ENCODE measurements around the gene SLC12A3.
"Not testable (repeated sequence)": the region's sequence is repeated elsewhere in the genome, so short reads cannot be mapped to it uniquely, and the experiment has no call there.

SLC12A3 gene

DNA sequence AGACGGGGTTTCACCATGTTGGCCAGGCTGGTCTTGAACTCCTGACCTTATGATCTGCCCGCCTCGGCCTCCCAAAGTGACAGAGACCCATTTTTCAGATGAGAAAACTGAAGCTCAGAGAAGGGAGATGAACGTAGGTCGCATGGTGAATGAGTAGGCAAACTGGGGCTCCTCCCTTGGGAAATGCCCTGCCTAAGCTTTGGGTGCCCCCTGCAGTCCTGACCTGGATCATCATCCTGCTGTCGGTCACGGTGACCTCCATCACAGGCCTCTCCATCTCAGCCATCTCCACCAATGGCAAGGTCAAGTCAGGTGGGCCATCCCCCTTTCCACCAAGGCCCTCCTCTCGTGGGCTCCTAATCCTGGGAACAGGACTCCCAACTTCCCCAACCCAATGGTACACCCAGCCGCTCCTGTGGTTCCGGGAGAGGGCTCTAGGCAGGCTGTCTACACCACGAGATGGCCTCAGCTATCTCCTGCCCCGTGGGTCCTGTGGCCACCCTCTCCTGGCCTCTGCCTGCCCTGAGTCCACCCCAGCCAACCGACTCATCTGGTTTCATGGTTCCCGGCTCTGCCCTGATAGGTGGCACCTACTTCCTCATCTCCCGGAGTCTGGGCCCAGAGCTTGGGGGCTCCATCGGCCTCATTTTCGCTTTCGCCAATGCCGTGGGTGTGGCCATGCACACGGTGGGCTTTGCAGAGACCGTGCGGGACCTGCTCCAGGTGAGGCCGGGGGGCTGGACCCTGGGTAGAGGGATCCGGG, 4.7 kb downstream of the SLC12A3 start:
- no peak for DNase-seq

DNA sequence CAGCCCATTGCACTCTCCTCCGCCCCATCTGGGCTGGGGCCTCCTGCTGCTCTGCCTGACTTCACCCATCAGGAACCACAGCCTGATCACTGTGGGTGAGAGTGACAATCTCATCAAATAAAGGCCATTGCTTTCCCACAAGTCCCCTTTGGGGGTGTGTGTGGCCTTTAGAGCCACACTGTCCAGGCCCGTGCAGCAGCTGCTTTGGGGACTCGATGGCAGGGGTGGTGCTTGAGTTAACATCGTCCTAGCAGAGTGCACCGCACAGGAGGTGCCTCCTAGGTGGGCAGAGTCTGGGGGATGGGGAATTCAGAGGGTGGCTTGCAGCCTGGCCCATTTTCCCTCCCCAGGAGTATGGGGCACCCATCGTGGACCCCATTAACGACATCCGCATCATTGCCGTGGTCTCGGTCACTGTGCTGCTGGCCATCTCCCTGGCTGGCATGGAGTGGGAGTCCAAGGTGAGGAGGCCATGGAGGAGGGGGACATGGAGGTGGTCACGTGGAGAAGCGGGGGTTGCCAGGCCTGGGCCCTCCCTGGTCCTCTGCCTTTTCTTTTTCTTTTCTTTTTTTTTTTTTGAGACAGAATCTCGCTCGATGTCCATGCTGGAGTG, 5.4 kb downstream of the SLC12A3 start:
- DNase-seq, result no peak

DNA sequence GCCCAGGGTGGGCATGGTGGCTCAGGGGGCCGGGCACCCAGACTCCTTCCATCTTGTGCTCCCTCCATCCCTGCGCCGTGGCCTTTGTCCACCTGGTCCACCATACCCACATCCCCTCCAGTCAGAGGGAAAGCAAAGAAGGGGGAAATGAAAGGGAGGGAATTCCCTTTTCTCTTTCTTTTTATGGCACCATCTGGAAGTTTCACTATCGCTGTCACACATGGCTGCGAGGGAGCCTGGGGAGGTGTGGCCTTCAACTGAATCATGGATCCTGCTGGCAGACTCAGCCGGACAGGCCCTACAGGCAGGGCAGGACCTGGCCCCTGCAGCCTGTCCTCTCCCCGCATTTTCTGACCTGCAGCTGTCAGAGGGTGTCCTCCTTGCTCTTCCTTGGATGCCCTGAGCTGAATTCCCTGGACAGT, 6.2 kb downstream of the SLC12A3 start:
- no peak for DNase-seq

GRCh38 chr16:56872863-56873391, 7.9 kb downstream of the SLC12A3 start:
- no peak for DNase-seq

DNA sequence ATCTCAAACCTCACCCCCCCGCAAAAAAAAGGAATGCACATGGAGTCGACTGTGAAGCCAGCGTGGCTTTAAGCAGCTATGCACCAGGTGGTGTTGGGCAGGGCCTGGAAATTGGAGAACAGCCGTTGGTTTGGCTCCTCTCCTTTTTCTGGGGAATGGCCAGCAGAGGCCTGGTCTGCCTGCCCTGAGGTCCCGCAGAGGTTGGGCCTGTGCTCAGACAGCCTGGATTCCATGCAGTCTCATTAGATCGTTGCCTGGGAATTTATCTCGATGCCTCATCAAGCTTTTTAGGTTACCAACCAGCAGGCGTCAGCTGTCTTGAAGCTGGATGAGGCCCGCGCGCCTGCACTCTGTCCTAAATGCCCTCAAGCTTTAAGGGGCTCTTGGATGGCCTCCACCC, 9.8 kb downstream of the SLC12A3 start:
- DNase-seq, result peak; percentile 10

GRCh38 chr16:56876048-56876447, 11.0 kb downstream of the SLC12A3 start:
- no peak for DNase-seq

- no peak for DNase-seq
Observed at GRCh38 chr16:56877486-56878182, 12.6 kb downstream of the SLC12A3 start.

GRCh38 chr16:56878282-56878854, 13.4 kb downstream of the SLC12A3 start:
- DNase-seq, result no peak

DNA sequence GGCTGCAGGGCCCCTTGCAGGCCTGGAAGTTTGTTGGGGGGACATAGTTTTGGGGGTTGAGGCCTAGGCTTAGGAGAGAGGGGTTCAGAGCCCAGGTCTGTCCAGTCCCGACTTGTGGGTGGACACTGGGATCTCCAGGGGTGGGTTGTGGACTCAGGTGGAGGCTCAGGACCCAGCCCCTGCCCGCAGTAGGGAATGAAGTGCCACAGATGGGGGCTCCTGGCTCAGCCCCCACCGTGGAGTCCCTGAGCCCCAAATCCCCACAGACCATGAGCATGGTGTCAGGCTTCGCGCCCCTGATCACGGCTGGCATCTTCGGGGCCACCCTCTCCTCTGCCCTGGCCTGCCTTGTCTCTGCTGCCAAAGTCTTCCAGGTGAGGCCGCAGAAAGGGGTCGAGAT, 14.3 kb downstream of the SLC12A3 start:
- DNase-seq, result no peak

- DNase-seq, result no peak
Observed at GRCh38 chr16:56880176-56880575, 15.2 kb downstream of the SLC12A3 start.

GRCh38 chr16:56880685-56881084, 15.7 kb downstream of the SLC12A3 start:
- no peak for DNase-seq

DNA sequence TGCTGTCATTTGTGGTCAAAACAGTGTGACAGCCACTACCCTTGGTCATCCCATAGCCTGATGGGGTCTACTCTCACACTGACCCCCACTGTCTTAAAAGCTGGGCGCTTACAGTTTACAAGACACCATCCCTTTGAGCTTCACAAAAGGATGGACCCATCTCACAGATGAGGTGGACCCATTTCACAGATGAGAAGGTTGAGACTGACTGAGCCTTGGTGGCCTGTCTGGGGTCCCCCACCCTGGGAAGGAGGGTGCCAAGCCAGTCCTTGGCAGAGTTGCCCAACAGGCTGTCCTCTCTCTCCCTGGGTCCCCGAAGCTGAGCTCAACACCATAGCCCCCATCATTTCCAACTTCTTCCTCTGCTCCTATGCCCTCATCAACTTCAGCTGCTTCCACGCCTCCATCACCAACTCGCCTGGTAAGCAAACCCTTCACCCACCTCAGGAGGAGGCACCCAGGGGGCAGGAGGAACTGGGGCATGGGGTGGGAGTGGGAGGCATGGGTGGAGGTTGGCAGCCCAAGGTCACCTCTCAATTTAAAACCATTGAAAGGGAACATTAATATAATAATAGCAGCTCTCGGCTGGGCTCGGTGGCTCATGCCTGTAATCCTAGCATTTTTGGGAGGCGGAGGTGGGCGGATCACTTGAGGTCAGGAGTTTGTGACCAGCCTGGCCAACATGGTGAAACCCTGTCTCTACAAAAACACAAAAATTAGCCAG, 17.2 kb downstream of the SLC12A3 start:
- no peak for DNase-seq

DNA sequence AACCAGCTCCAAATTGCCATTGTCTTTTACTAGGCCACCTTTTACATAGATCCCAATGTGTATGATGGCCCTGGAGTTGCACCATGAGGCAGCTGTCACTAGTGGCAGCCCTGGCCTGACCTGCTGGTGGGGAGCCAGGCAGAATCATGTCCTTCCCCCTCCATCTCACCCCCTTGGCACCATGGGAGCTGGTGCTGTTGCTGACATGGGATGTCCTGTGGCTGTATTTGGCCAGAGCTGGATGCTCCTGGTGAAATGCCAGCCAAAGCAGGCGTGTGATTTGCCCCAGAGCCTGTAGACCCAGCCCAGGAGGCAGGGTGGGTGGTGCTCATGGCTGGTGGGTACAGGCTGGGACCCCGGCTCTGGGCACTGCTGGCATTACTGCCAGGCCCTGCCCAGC, 18.6 kb downstream of the SLC12A3 start:
- DNase-seq, result no peak

GRCh38 chr16:56884026-56884582, 19.1 kb downstream of the SLC12A3 start:
- no peak for DNase-seq

DNA sequence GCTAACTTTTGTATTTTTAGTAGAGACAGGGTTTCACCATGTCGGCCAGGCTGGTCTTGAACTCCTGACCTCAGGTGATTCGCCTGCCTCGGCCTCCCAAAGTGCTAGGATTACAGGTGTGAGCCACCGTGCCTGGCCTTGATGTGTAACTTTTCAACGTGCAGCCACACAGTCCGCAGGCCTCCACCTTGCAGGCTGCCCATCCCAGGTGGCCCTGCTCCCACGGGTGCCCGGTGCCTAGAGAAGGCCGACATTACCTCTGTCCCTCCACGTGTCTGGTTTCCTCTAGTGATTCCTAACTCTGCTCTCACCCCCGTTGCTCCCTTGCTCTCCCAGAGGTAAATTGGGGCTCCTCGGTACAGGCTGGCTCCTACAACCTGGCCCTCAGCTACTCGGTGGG, 19.9 kb downstream of the SLC12A3 start:
- not testable (repeated sequence) for DNase-seq

DNA sequence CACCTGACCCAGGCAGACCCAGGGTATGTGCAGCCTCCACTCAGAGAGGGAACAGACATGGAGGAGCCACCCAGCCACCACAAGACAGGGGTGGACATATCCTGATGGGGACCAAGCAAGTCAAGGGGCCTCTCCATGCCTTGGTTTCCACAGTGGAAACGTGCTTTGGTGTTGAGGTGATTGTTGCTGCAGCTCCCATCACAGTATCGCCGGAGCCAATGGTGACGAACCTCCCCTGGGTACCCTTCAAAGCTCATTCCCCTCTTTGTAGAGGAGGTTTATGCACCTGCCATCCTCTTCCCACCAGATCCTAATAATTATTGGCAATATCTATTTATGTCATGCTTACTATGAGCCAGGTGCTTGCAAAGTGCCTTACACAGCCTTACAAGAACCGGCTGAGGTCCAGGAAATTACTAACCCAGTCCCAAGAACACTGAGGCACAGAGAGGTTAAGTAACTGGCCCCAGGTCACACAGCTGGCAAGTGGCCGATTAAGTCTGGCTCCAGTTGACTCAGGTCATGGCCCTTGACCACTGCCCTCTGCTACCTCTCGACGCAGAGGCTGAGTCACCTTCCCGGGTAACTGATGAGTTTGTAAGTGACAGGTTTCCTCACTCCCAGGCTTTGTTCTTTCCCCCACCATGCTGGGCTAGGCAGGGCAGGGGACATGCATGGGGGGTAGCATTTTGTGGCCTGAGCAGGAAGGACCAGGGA, 20.6 kb downstream of the SLC12A3 start:
- no peak for DNase-seq

DNA sequence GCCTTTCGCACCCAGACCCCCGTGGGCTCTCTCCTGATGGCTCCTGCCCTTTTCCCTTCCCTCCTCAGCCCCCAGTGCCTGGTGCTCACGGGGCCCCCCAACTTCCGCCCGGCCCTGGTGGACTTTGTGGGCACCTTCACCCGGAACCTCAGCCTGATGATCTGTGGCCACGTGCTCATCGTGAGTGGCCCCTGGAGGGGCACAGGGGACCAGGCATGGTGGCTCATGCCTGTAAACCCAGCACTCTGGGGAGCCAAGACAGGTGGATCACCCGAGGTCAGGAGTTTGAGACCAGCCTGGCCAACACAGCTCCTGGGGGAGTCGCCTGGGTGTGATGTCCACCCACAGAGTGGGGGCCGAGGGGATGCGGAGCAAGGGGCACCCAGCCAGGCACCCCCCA, 21.3 kb downstream of the SLC12A3 start:
- no peak for DNase-seq

GRCh38 chr16:56886826-56887225, 21.8 kb downstream of the SLC12A3 start:
- no peak for DNase-seq

DNA sequence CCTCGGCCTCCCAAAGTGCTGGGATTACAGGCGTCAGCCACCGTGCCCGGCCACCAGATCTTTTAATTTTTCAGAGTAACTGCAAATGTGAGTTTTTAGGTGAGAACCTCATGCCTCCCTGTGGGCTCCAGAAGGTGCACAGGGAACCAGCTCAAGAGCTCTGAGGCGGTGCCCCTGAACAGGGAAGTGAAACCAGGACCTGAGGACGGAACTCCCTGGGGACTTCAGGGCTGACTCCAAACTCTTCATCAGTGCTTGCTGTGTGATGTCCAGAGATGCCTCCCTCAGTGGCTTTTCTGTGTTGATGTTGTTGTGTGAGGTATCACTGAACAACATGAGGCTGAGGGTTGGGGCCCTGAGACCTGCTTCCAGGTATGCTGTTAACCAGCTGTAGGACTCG, 23.8 kb downstream of the SLC12A3 start:
- DNase-seq, result no peak

DNA sequence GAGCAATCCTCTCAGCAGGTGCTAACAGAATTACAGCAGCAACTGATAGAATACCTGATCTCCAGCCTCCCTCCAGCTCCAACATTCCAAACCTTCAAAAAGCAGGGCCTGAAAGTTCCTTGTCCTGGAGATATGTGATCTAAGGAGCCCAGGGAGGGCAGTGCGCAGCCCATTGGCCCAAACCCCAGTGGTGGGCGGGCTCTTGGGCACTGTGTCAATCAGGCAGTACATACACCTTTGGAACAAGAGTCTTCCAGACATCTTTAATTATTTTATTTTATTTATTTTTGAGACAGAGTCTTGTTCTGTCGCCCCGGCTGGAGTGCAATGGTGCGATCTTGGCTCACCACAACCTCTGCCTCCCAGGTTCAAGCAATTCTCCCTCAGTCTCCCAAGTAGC, 24.2 kb downstream of the SLC12A3 start:
- DNase-seq, result no peak

GRCh38 chr16:56891685-56892084, 26.7 kb downstream of the SLC12A3 start:
- no peak for DNase-seq

GRCh38 chr16:56892705-56893104, 27.7 kb downstream of the SLC12A3 start:
- DNase-seq, result no peak

Data from NCI-H2171 treated with DMSO at 0.1 percent for 48 hours (cell line).